IMR-90 (cell line): ENCODE measurements around the gene KPRP. TPM values are rescaled to one million over a fixed set of nuclear protein-coding genes. Genes with fewer than 3 reads are reported as not detected.

Experiments used
- ATAC-seq: fragments of 200-7000 bp; cut with Tn5 transposase; 2 replicates; pipeline ENCODE4 v1.9.1; 2020; ENCODE audit warnings: low read depth, mild to moderate bottlenecking, moderate library complexity
- BruUV-seq: library from RNA; stranded (reverse); fragments of 400-500 nt; replicated peaks from 2 replicates; lab custom pipeline; 2021; lab: Mats Ljungman, UMichigan
- CTCF ChIA-PET: fragments of 300-600 bp; formaldehyde crosslinking; extraction: SDS; loops from one replicate; lab custom pipeline; 2021; ENCODE audit warnings: antibody characterized with exemption; lab: Yijun Ruan, JAX
- POLR2A ChIA-PET: fragments of 300-600 bp; sonication (Branson Sonifier 250); formaldehyde crosslinking; loops from one replicate; lab custom pipeline; 2022; ENCODE audit warnings: antibody characterized with exemption; ENCODE audit not compliant: unreplicated experiment; lab: Charles Lee
- DNase-seq: peaks from one replicate; pipeline ENCODE4 v3.0.0; 2013
- H2AFZ ChIP-seq: replicated peaks from 2 replicates; pipeline ENCODE3; 2013; ENCODE audit warnings: low read length, mild to moderate bottlenecking; ENCODE audit not compliant: poor library complexity
- H2AK5ac ChIP-seq: 2 replicates; pipeline ENCODE4 v1.6.1; 2013; ENCODE audit warnings: low read depth, low read length, inconsistent platforms
- H2AK9ac ChIP-seq: replicated peaks from 2 replicates; pipeline ENCODE3; 2013; ENCODE audit warnings: mild to moderate bottlenecking, low read depth, low read length, moderate library complexity; ENCODE audit not compliant: poor library complexity
- H2BK120ac ChIP-seq: 2 replicates; pipeline ENCODE4 v1.6.1; 2013; ENCODE audit warnings: low read depth, low read length, inconsistent platforms
- H2BK15ac ChIP-seq: 3 replicates; pipeline ENCODE4 v1.6.1; 2013; ENCODE audit warnings: low read depth, low read length, inconsistent platforms
- H2BK20ac ChIP-seq: 2 replicates; pipeline ENCODE4 v1.6.1; 2013; ENCODE audit warnings: low read depth, mild to moderate bottlenecking, inconsistent platforms, low read length, moderate library complexity
- H2BK5ac ChIP-seq: 2 replicates; pipeline ENCODE4 v1.6.1; 2013; ENCODE audit warnings: mild to moderate bottlenecking, low read depth, low read length, inconsistent platforms; ENCODE audit not compliant: poor library complexity, severe bottlenecking
- H3K14ac ChIP-seq: replicated peaks from 2 replicates; pipeline ENCODE4 v1.6.1; 2013; ENCODE audit warnings: low read depth, low read length, inconsistent platforms
- H3K18ac ChIP-seq: 2 replicates; pipeline ENCODE4 v1.6.1; 2013; ENCODE audit warnings: low read depth, low read length, control low read depth
- H3K23ac ChIP-seq: 2 replicates; pipeline ENCODE4 v1.6.1; 2013; ENCODE audit warnings: low read depth, low read length, inconsistent platforms
- H3K27ac ChIP-seq: 2 replicates; pipeline ENCODE4 v1.5.1; 2013; ENCODE audit warnings: mild to moderate bottlenecking, control low read depth, low read length; ENCODE audit not compliant: insufficient read depth
- H3K27me3 ChIP-seq: 2 replicates; pipeline ENCODE4 v1.6.1; 2013; ENCODE audit warnings: low read length; ENCODE audit not compliant: control insufficient read depth, insufficient read depth
- H3K36me3 ChIP-seq: 2 replicates; pipeline ENCODE4 v1.6.1; 2013; ENCODE audit warnings: low read length, mixed read lengths; ENCODE audit not compliant: control insufficient read depth, insufficient read depth
- H3K4ac ChIP-seq: 2 replicates; pipeline ENCODE4 v1.6.1; 2013; ENCODE audit warnings: low read depth, low read length, inconsistent platforms
- H3K4me1 ChIP-seq: 2 replicates; pipeline ENCODE4 v1.6.1; 2013; ENCODE audit warnings: low read length, mixed read lengths; ENCODE audit not compliant: control insufficient read depth, insufficient read depth
- H3K4me2 ChIP-seq: 2 replicates; pipeline ENCODE4 v1.6.1; 2013; ENCODE audit warnings: low read depth, mild to moderate bottlenecking, control low read depth, low read length, moderate library complexity
- H3K4me3 ChIP-seq: 2 replicates; pipeline ENCODE4 v1.5.1; 2013; ENCODE audit warnings: low read depth, mild to moderate bottlenecking, control low read depth, low read length, moderate library complexity; ENCODE audit not compliant: insufficient read depth
- H3K56ac ChIP-seq: 2 replicates; pipeline ENCODE4 v1.6.1; 2013; ENCODE audit warnings: low read length, inconsistent platforms; ENCODE audit not compliant: insufficient read depth; ENCODE audit errors: extremely low read depth
- H3K79me1 ChIP-seq, 2 experiments: 2 replicates each; pipeline ENCODE4 v1.6.1; 2013; ENCODE audit warnings: low read length in 2 of 2, inconsistent platforms in 1 of 2, low read depth in 1 of 2
- H3K9ac ChIP-seq: 2 replicates; pipeline ENCODE4 v1.6.1; 2013; ENCODE audit warnings: low read depth, low read length, control low read depth
- H3K9me1 ChIP-seq: 2 replicates; pipeline ENCODE4 v1.6.1; 2013; ENCODE audit warnings: low read length, inconsistent platforms; ENCODE audit not compliant: insufficient read depth
- H3K9me3 ChIP-seq: 2 replicates; pipeline ENCODE4 v1.6.1; 2013; ENCODE audit warnings: low read length; ENCODE audit not compliant: control insufficient read depth, insufficient read depth
- H4K20me1 ChIP-seq: 2 replicates; pipeline ENCODE4 v1.6.1; 2013; ENCODE audit warnings: low read length, inconsistent platforms; ENCODE audit not compliant: insufficient read depth
- H4K5ac ChIP-seq: 2 replicates; pipeline ENCODE4 v1.6.1; 2013; ENCODE audit warnings: mild to moderate bottlenecking, low read depth, low read length, control low read depth
- H4K8ac ChIP-seq, 2 experiments: 2 replicates each; pipeline ENCODE4 v1.6.1; 2013; ENCODE audit warnings: low read depth in 2 of 2, low read length in 2 of 2, control low read depth in 1 of 2, inconsistent platforms in 1 of 2
- H4K91ac ChIP-seq: 2 replicates; pipeline ENCODE4 v1.6.1; 2013; ENCODE audit warnings: low read depth, low read length, inconsistent platforms; ENCODE audit not compliant: insufficient read depth
- BHLHE40 ChIP-seq: fragments of 150-350 bp; IDR thresholded peaks from 2 replicates; pipeline ENCODE4 v1.6.1; 2016; ENCODE audit warnings: mild to moderate bottlenecking, low read depth, low read length
- CEBPB ChIP-seq: IDR thresholded peaks from 2 replicates; pipeline ENCODE4 v1.6.1; 2012; ENCODE audit warnings: low read depth, low read length, improper control_type of control experiment
- CHD1 ChIP-seq: IDR thresholded peaks from 2 replicates; pipeline ENCODE4 v1.6.1; 2012; ENCODE audit warnings: low read depth, low read length, improper control_type of control experiment
- FOS ChIP-seq: fragments of 150-350 bp; IDR thresholded peaks from 2 replicates; pipeline ENCODE4 v1.6.1; 2016; ENCODE audit warnings: low read depth, low read length
- MAFK ChIP-seq: IDR thresholded peaks from 2 replicates; pipeline ENCODE4 v1.6.1; 2012; ENCODE audit warnings: low read depth, low read length, improper control_type of control experiment
- MXI1 ChIP-seq: IDR thresholded peaks from 2 replicates; pipeline ENCODE4 v1.6.1; 2012; ENCODE audit warnings: low read depth, mild to moderate bottlenecking, low read length, moderate library complexity, borderline replicate concordance
- NFE2L2 ChIP-seq: fragments of 150-350 bp; IDR thresholded peaks from 2 replicates; pipeline ENCODE4 v1.6.1; 2016; ENCODE audit warnings: low read depth, mild to moderate bottlenecking, low read length
- POLR2A ChIP-seq: IDR thresholded peaks from 2 replicates; pipeline ENCODE4 v1.6.1; 2012; ENCODE audit warnings: mild to moderate bottlenecking, low read depth, low read length
- RAD21 ChIP-seq: IDR thresholded peaks from 2 replicates; pipeline ENCODE4 v1.6.1; 2012; ENCODE audit warnings: low read length, improper control_type of control experiment
- RCOR1 ChIP-seq: IDR thresholded peaks from 2 replicates; pipeline ENCODE4 v1.6.1; 2012; ENCODE audit warnings: mild to moderate bottlenecking, low read length, improper control_type of control experiment; ENCODE audit not compliant: insufficient replicate concordance
- RFX5 ChIP-seq: IDR thresholded peaks from 2 replicates; pipeline ENCODE4 v1.8.0; 2012; ENCODE audit warnings: low read depth, mild to moderate bottlenecking, low read length, moderate library complexity
- SMC3 ChIP-seq: fragments of 150-350 bp; IDR thresholded peaks from 2 replicates; pipeline ENCODE4 v1.6.1; 2016; ENCODE audit warnings: low read depth, mild to moderate bottlenecking, antibody characterized with exemption, low read length, moderate library complexity
- WGBS, 2 experiments: methylation state at CpG; one replicate each; pipeline versions ENCODE4 v1.1.5 to v1.1.7; 2013; ENCODE audit warnings: missing lambda C conversion rate in 2 of 2; ENCODE audit not compliant: insufficient read length in 1 of 2; ENCODE audit errors: extremely low coverage in 2 of 2; 5-methylcytosine and 5-hydroxymethylcytosine counted together
- dilution Hi-C: fragments of 300-500 bp; cut with HindIII; formaldehyde crosslinking; loops from one replicate; pipeline ENCODE4 v1.14.3; 2018; ENCODE audit warnings: low sequenced_read_pairs; ENCODE audit not compliant: unreplicated experiment
- in situ Hi-C: fragments of 300-500 bp; cut with MboI; formaldehyde crosslinking; loops from 3 replicates; pipeline ENCODE4 v1.14.3; 2019; ENCODE audit warnings: low sequenced_read_pairs, inconsistent platforms, mixed read lengths
- intact Hi-C: fragments of 100-400 bp; cut with micrococcal nuclease; formaldehyde crosslinking; loops from 2 replicates; pipeline ENCODE4 v1.10.0; 2022
- polyA plus RNA-seq, 3 experiments: library from polyadenylated mRNA; depleted of rRNA; stranded (reverse); fragments of >200 nt; gene quantifications; 2 replicates each; pipeline ENCODE4 v1.2.3, GENCODE V29; 2012; ENCODE audit warnings: low replicate concordance in 1 of 3
- total RNA-seq: library from RNA; depleted of rRNA; stranded (reverse); fragments of >200 nt; gene quantifications from 2 replicates; pipeline ENCODE4 v1.2.3, GENCODE V29; 2012
- TF ChIP-seq, protein P1 (sequence below): conservative IDR thresholded peaks from 2 replicates; pipeline ENCODE4 v1.5.1; 2012; ENCODE audit warnings: mild to moderate bottlenecking, low read depth, low read length, improper control_type of control experiment
- TF ChIP-seq, protein P2 (sequence below): fragments of 150-350 bp; IDR thresholded peaks from 2 replicates; pipeline ENCODE4 v1.6.1; 2017; ENCODE audit warnings: mild to moderate bottlenecking, antibody characterized with exemption, low read length, low read depth
- TF ChIP-seq, protein P3 (sequence below): fragments of 150-350 bp; IDR thresholded peaks from 2 replicates; pipeline ENCODE4 v1.6.1; 2016; ENCODE audit warnings: low read depth, mild to moderate bottlenecking, low read length, moderate library complexity, borderline replicate concordance

KPRP gene
- total and polyA plus RNA-seq, 2 of the 4 experiments (the other 2 are of a cell fraction) = not detected

- Histone ChIP-seq H2BK5ac (no peak overlapping the region), H3K27ac (no peak overlapping the region), H3K56ac (no peak overlapping the region), H2AFZ (no peak overlapping the region), H3K36me3 (no peaks in the 10 kb centered on the region), H2BK20ac (no peak overlapping the region), H3K9ac (no peak overlapping the region), H2BK120ac (no peak overlapping the region), H4K20me1 (no peaks in the 10 kb centered on the region), H3K79me1 (no peaks in the 10 kb centered on the region), H4K91ac (no peak overlapping the region), H3K4me3 (no peak overlapping the region), H4K8ac (no peak overlapping the region), H3K18ac (no peak overlapping the region), H3K27me3 (no peaks in the 10 kb centered on the region), H3K9me1 (no peaks in the 10 kb centered on the region), H4K5ac (no peak overlapping the region), H3K4me1 (no peaks in the 10 kb centered on the region; the same call in 1 of the 2 replicates), H3K14ac (no peak overlapping the region), H3K4ac (no peak overlapping the region), H3K23ac (no peak overlapping the region), H2AK5ac (no peak overlapping the region), H3K9me3 (no peaks in the 10 kb centered on the region), H3K4me2 (no peak overlapping the region), H2BK15ac (no peak overlapping the region), H2AK9ac (no peak overlapping the region)
- ChIA-PET CTCF (no interaction called here), POLR2A (no interaction called here)
- in situ Hi-C loops = no loop called here
- intact Hi-C loops = no loop called here
- ATAC-seq = no peak
- no TSS peak for BruUV-seq
- dilution Hi-C loops = no loop called here
- DNase-seq = peak; percentile 2
- TF ChIP-seq MAFK (no peak), CHD1 (no peak), CEBPB (no peak), NFE2L2 (no peak), RCOR1 (no peak), MXI1 (no peak), RFX5 (no peak), POLR2A (no peak), SMC3 (no peak), RAD21 (no peak), FOS (no peak), BHLHE40 (no peak)
- TF ChIP-seq, protein P1, sequence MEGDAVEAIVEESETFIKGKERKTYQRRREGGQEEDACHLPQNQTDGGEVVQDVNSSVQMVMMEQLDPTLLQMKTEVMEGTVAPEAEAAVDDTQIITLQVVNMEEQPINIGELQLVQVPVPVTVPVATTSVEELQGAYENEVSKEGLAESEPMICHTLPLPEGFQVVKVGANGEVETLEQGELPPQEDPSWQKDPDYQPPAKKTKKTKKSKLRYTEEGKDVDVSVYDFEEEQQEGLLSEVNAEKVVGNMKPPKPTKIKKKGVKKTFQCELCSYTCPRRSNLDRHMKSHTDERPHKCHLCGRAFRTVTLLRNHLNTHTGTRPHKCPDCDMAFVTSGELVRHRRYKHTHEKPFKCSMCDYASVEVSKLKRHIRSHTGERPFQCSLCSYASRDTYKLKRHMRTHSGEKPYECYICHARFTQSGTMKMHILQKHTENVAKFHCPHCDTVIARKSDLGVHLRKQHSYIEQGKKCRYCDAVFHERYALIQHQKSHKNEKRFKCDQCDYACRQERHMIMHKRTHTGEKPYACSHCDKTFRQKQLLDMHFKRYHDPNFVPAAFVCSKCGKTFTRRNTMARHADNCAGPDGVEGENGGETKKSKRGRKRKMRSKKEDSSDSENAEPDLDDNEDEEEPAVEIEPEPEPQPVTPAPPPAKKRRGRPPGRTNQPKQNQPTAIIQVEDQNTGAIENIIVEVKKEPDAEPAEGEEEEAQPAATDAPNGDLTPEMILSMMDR = no peak
- TF ChIP-seq, protein P2, sequence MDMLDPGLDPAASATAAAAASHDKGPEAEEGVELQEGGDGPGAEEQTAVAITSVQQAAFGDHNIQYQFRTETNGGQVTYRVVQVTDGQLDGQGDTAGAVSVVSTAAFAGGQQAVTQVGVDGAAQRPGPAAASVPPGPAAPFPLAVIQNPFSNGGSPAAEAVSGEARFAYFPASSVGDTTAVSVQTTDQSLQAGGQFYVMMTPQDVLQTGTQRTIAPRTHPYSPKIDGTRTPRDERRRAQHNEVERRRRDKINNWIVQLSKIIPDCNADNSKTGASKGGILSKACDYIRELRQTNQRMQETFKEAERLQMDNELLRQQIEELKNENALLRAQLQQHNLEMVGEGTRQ = no peak
- TF ChIP-seq, protein P3, sequence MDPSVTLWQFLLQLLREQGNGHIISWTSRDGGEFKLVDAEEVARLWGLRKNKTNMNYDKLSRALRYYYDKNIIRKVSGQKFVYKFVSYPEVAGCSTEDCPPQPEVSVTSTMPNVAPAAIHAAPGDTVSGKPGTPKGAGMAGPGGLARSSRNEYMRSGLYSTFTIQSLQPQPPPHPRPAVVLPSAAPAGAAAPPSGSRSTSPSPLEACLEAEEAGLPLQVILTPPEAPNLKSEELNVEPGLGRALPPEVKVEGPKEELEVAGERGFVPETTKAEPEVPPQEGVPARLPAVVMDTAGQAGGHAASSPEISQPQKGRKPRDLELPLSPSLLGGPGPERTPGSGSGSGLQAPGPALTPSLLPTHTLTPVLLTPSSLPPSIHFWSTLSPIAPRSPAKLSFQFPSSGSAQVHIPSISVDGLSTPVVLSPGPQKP = no peak
- WGBS, 2 experiments = no CpG with 5 or more reads among the region's 2 CpGs
Measured at GRCh38 chr1:152743371-152744145, 14.3 kb upstream of the KPRP start.
